Glutamatergic neuron (in vitro differentiated cells): ENCODE data around the gene OR4D6. TPM values are rescaled to one million over a fixed set of nuclear protein-coding genes. Genes with fewer than 3 reads are reported as not detected.

ENCODE experiments used
- DNase-seq: peaks from one replicate; pipeline ENCODE4 v3.0.0; 2022
- H3K27ac Mint-ChIP-seq: one replicate; pipeline ENCODE4 v1.8.0; 2020; ENCODE audit warnings: mild to moderate bottlenecking, mixed read lengths, inconsistent platforms; ENCODE audit not compliant: unreplicated experiment
- H3K27me3 Mint-ChIP-seq: one replicate; pipeline ENCODE4 v1.8.0; 2020; ENCODE audit warnings: mild to moderate bottlenecking, moderate library complexity, mixed read lengths, inconsistent platforms; ENCODE audit not compliant: unreplicated experiment
- H3K36me3 Mint-ChIP-seq: one replicate; pipeline ENCODE4 v1.8.0; 2020; ENCODE audit warnings: mild to moderate bottlenecking, mixed read lengths, inconsistent platforms; ENCODE audit not compliant: unreplicated experiment
- H3K4me1 Mint-ChIP-seq: one replicate; pipeline ENCODE4 v1.8.0; 2020; ENCODE audit warnings: mild to moderate bottlenecking, low read depth, mixed read lengths, inconsistent platforms; ENCODE audit not compliant: unreplicated experiment
- H3K4me3 Mint-ChIP-seq: one replicate; pipeline ENCODE4 v1.8.0; 2020; ENCODE audit warnings: mild to moderate bottlenecking, mixed read lengths, inconsistent platforms; ENCODE audit not compliant: unreplicated experiment
- H3K9me3 Mint-ChIP-seq: one replicate; pipeline ENCODE4 v1.8.0; 2020; ENCODE audit warnings: mild to moderate bottlenecking, moderate library complexity, mixed read lengths, inconsistent platforms; ENCODE audit not compliant: unreplicated experiment
- total RNA-seq: library from RNA; stranded (reverse); fragmentation: NEBNext Ultra II Directional; extraction: Animal tissue kit (Norgen Biotek cat#: 25700); gene quantifications from one replicate; pipeline ENCODE4 v1.2.1, GENCODE V29; 2021; ENCODE audit not compliant: unreplicated experiment
- TF ChIP-seq, protein P1 (sequence below): fragments of 200-600 bp; sonication (generic); IDR thresholded peaks from one replicate; pipeline ENCODE4 v1.5.0; 2021; ENCODE audit not compliant: partially characterized antibody, unreplicated experiment

OR4D6 gene
- total RNA-seq, 1 donor from 2014 or later = not detected

DNA sequence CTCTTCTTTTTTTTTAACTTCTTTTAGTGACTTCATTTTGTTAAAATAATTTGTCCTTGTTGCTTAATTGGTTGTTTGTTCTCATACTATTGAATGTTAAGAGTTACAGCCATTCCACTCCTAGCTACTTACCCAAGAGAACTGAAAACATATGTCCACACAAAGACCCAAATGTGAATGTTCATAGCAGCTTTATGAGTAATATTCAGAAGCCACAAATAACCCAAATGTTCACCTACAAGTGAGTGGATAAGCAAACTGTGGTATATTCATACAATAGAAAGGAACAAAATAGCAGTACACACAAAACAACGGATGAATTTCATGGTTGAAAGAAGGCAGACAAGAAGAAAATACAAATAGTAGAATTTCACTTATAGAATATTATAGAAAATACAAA, 45.2 kb downstream of the OR4D6 start:
- H3K4me3 Mint-ChIP-seq = no peak overlapping the region
- no peak overlapping the region for H3K27ac Mint-ChIP-seq
- H3K27me3 Mint-ChIP-seq = peaks cover 6% of the 10 kb centered on the region
- no peaks in the 10 kb centered on the region for H3K9me3 Mint-ChIP-seq
- TF ChIP-seq, protein P1, sequence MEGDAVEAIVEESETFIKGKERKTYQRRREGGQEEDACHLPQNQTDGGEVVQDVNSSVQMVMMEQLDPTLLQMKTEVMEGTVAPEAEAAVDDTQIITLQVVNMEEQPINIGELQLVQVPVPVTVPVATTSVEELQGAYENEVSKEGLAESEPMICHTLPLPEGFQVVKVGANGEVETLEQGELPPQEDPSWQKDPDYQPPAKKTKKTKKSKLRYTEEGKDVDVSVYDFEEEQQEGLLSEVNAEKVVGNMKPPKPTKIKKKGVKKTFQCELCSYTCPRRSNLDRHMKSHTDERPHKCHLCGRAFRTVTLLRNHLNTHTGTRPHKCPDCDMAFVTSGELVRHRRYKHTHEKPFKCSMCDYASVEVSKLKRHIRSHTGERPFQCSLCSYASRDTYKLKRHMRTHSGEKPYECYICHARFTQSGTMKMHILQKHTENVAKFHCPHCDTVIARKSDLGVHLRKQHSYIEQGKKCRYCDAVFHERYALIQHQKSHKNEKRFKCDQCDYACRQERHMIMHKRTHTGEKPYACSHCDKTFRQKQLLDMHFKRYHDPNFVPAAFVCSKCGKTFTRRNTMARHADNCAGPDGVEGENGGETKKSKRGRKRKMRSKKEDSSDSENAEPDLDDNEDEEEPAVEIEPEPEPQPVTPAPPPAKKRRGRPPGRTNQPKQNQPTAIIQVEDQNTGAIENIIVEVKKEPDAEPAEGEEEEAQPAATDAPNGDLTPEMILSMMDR = no peak
- H3K36me3 Mint-ChIP-seq = no peaks in the 10 kb centered on the region
- no peak for DNase-seq
- H3K4me1 Mint-ChIP-seq = no peaks in the 10 kb centered on the region

- Mint-ChIP-seq H3K4me1 (no peaks in the 10 kb centered on the region), H3K36me3 (no peaks in the 10 kb centered on the region), H3K4me3 (no peak within 1 kb of the TSS), H3K27ac (no peak within 1 kb of the TSS), H3K27me3 (peaks cover 2% of the 10 kb centered on the region), H3K9me3 (no peaks in the 10 kb centered on the region)
- DNase-seq = no peak
- TF ChIP-seq, protein P1 = no peak
Measured at GRCh38 chr11:59503276-59503675, 46.5 kb downstream of the OR4D6 start, which contains the start of gene OR4D11. OR4D11 (plus strand) TSS chr11:59503576; CDS start chr11:59503576, 0 bp downstream.

Other genes with a start within 250 kb of the OR4D6 start
- not detected for gene MPEG1, start 244.0 kb upstream of the OR4D6 start, total RNA-seq
- not detected for gene OR5AN1, start 98.1 kb upstream of the OR4D6 start, total RNA-seq
- not detected for gene OR5A2, start 30.5 kb upstream of the OR4D6 start, total RNA-seq
- gene OR5A1, start 20.5 kb upstream of the OR4D6 start, total RNA-seq = not detected
- not detected for gene OR4D10, start 16.4 kb downstream of the OR4D6 start, total RNA-seq
- not detected for gene OR4D11, start 46.6 kb downstream of the OR4D6 start, total RNA-seq
- not detected for gene OR4D9, start 54.6 kb downstream of the OR4D6 start, total RNA-seq
- gene OSBP, start 158.8 kb downstream of the OR4D6 start, total RNA-seq = 36.0 TPM
- gene PATL1, start 212.1 kb downstream of the OR4D6 start, total RNA-seq = 17.3 TPM